DND-41 (cell line): ENCODE data around the gene LEF1.

Source experiments
- EZH2 ChIP-seq: IDR thresholded peaks from 3 replicates; pipeline ENCODE4 v1.6.1; 2012; ENCODE audit warnings: borderline replicate concordance, low read depth, mild to moderate bottlenecking, moderate library complexity, low read length, inconsistent platforms; ENCODE audit not compliant: severe bottlenecking
- TF ChIP-seq, protein P1 (sequence below): IDR thresholded peaks from 2 replicates; pipeline ENCODE4 v1.5.1; 2012; ENCODE audit warnings: borderline replicate concordance, low read length, moderate library complexity, mild to moderate bottlenecking; ENCODE audit not compliant: poor library complexity, severe bottlenecking; ENCODE audit errors: extremely low read depth

DNA sequence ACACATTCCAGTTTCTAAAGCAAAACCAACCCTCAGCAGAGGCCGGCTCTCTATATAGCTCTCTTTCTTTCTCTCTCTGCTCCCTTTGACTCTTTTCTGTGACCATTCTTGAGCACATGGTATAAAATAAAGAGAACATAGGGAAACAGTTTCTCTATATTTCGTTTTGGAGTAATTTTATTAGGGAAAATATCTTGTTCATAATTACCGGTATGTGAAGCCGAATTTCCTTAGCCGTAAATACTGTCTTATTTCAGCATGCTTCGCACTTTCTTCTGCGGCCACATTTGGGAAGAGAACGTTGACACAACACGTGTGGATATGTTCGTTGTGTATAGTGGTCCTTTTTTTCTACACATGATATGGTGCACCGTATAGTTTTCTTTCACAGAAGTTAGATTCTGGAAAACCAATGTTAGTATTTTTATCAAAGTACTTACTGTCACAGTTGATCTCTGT is 4.9 kb upstream of the LEF1 start:
- TF ChIP-seq, protein P1, sequence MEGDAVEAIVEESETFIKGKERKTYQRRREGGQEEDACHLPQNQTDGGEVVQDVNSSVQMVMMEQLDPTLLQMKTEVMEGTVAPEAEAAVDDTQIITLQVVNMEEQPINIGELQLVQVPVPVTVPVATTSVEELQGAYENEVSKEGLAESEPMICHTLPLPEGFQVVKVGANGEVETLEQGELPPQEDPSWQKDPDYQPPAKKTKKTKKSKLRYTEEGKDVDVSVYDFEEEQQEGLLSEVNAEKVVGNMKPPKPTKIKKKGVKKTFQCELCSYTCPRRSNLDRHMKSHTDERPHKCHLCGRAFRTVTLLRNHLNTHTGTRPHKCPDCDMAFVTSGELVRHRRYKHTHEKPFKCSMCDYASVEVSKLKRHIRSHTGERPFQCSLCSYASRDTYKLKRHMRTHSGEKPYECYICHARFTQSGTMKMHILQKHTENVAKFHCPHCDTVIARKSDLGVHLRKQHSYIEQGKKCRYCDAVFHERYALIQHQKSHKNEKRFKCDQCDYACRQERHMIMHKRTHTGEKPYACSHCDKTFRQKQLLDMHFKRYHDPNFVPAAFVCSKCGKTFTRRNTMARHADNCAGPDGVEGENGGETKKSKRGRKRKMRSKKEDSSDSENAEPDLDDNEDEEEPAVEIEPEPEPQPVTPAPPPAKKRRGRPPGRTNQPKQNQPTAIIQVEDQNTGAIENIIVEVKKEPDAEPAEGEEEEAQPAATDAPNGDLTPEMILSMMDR, result no peak
- no peak for TF ChIP-seq EZH2
